LoVo (cell line): ENCODE measurements around the gene DGKE.

Experiments used
- DNase-seq: peaks from one replicate; pipeline ENCODE4 v3.0.0-alpha.2; 2016; ENCODE audit warnings: low spot score

DGKE gene

DNA sequence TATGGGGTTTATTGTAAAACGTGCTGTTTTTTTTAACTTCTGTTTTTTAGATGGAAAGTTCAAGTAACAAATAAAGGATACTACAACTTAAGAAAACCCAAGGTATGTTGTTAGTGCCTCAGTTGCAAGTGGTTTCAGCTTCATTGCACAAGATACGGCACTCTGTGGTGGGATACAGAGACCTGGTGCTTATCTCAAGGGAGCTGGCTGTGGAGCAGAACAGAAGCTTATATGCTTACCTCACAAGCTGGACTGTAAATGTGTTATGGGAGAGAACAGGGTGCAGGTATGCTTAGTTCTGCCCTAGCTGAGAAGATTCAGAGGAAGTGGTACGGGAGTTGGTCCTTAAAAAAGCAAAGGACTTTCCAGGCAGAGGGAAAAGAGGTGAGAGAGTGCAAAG, 15.2 kb downstream of the DGKE start:
- DNase-seq, result no peak

DNA sequence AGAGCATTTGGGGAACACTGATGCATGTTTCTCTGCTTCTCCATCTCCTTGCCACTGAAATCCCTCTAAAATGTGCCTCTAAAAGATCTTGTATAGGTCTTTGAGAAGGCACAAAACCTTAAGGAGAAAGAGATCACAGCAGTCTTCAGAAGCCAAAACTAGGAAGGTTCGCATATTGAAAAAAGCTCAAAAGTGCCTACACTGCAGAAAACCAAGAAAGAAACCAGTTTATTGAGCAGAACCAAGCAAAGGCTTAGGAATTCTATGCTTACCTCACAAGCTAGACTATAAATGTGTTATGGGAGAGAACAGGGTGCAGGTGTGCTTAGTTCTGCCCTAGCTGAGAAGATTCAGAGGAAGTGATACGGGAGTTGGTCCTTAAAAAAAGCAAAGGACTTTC, 16.6 kb downstream of the DGKE start:
- DNase-seq, result no peak

DNA sequence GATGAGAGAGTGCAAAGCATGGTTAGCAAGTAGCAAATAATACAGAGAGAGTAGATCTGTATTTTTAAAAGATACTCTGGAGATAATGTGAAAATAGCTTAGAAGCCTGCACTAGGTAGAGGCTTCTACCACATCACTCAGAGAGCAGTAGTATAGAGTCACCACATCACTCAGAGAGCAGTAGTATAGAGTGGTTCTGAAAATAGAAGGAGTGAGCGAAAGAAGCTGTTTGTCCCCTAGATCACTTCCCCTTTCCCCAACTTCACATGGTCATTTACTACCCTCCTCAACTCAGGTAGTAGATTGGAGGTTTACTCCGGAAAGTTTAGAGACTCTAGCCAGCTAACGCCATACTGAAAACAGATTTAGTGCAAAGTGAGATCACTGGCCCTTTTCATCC, 17.1 kb downstream of the DGKE start:
- no peak for DNase-seq

DNA sequence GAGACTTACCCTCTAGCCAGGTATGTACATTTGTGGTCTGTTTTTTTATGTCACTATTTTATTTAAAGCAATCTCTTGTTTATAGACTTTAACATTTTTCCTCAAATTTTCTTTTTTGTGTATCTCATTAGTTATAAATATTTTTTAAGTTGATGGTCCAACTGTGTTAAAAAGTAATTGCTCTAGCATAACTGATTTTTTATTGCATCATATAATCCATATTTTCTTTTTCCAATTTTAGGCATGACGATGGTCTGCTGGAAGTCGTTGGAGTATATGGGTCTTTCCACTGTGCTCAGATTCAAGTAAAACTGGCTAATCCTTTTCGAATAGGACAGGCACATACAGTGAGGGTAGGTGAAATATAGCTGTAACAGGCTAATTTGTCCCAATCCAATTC, 27.9 kb downstream of the DGKE start:
- DNase-seq, result no peak

DNA sequence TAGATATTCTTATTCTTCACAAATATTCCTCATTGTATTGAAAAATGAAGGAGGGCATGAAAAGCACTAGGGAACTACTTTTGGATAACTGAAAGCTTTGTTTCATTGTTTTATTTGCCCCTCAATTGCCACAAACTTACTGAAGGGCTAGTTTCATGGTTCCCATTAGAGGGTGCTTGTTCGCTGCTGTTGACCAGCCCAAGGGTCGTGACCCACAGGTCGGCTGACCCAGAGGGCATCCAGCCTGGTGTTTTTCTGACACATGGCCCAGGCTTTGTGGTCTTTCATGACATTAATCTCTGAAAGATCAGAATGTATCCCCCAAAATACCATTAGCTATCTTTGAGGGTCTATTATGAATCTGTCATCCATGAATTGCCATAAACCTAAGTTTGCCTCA, 30.0 kb downstream of the DGKE start:
- DNase-seq, result no peak

DNA sequence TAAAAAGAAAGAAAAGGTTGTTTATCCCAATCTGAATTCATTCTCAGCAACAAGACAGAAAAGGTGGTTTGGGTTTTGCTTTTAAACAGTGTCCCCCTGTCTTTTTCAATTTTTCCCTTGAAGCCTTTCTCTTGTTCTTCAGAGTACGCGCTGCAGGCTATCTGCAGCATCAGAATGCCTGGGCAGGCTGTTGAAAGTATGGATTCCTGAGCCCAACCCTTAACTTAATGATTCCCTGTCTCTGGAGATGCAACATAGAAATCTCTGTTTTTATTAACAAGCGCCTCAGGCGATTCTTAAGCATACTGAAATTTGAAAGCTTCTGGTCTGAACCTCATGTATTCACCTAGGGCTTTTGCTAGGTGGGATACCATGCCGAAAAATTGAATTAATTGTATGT, 32.1 kb downstream of the DGKE start:
- DNase-seq, result no peak

DNA sequence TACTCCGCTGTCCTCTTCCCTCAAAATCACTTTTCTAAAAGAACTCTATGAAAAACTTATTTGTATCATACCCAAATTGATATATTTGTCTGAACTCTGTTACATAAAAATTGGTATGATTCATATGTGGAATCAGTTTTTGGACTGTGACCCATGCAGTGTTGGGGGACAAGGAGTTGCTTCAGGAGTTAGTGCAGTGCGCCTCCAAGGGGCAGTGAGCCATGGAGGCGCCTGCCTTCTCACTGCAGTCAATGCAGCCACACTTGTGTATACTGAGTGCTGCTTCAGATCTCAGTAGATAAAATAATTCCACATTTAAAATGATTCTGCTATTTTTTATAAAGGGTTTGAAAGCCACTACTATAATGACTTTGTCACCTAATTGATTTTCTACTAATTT, 32.5 kb downstream of the DGKE start:
- DNase-seq, result no peak

DNA sequence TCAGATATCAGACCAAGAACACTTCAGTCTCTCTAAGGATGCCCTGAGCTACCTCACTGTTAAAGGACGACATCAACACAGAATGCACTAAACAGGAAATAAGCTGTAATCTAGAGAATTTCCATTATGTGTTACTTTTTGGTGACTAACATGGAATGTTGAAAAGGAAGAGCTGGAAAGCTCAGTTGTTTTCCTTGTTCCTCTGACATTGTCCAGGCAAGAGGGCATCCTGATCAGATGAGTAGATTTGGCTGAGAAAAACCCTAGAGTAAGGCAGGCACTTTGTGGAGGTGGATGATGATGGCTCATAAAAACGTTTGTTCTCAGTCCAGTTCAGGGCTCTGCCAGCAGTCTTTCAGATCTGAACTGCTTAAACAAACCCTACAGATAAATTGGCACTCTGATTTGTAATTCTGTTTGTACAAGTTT, 34.0 kb downstream of the DGKE start:
- no peak for DNase-seq

DNA sequence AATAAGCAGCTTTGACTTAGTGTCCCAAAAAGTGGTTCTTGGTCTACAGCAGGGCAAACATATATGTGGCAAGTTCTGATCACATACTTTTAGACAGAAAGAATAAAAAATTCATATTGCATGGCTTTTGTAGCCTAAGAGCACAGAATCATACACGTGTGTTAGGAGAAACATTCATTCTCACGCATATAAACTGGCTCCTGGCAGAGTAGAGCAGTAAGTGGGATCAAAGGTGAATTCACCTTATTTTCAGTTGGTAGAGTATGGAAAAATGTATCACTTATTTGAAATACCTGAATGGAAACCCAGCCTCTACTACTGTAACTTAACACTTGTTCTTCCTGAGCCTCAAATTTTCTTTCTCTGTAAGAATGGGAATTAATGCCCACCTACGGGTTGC, 34.8 kb downstream of the DGKE start:
- no peak for DNase-seq

DNA sequence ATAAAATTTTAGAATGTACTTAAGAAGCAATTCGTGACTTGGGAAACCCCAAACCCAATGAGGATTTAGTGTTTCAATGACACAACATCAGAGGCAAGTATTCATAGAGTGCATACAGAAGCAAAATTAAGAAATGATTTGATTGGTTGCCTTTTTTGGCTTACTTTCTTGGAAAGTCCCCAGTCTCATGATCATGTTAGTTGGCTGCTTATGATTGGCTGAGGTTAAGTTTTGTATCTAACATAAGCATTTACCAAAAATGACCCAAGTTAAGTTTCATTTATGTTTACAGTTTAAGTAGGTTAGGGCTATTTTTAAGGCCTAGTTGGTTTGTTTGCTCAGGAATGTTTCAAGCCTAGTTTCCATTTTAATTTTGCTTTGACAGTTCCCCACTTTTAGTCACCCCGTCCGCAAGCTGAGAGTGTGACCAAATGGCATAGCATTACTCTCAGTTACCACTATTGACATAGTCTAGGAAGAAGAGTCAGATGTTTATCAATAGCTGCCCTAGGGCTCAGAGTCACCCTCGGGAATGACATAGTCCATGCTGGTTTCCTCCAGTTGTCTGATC, 36.2 kb downstream of the DGKE start:
- no peak for DNase-seq

DNA sequence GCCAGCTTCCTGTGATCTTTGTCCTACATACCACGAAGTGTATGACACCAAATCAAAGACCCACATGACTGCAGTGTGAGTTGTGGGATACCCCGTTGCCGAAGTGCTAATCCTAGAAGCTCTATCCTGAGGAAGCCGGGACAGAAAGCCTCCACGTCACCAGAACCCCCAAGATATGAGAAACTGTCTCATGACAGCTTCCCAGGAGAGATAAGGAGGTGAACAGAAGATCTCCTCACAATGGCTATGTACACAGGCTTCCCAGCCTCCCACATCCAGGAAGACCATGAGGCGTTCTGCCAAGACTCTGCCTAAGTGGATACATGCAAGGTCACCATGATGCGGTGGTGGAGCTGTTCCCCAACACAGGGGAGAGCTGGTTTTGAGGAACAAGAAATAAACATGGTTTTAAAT, 42.8 kb downstream of the DGKE start:
- DNase-seq, result no peak

DNA sequence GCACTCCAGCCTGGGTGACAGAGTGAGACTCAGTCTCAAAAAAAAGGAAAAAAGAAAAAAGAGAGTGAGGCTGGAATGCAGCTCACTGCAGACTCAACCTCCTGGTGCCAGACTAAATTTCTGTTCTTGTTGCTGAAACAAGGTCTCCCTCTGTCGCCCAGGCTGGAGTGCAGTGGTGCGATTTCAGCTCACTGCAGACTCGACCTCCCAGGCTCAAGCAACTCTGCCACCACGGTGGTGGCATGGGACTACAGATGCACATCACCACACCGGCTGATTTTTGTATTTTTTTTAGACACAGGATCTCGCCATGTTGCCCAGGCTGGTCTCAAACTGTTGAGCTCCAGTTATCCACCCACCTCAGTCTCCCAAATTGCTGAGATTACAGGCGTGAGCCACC, 45.3 kb downstream of the DGKE start:
- DNase-seq, result no peak

DNA sequence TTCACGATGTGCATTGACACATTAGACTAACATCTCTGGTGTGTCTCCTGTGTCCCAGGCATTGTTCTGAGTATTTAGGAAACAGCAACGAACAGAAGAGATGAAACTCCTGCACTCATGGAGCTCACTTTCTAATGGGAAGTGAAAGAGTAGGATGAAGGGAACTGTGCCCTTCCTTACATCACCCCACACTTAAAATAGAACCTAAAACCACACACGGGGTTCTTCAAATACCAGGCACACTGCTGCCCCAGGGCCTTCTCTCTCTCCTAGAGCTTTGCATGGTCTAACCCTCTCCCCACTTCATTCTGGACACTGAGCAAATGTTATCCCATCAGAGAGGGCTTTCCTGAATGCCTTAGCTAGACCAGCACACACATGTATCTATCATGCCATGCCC, 46.2 kb downstream of the DGKE start:
- no peak for DNase-seq

DNA sequence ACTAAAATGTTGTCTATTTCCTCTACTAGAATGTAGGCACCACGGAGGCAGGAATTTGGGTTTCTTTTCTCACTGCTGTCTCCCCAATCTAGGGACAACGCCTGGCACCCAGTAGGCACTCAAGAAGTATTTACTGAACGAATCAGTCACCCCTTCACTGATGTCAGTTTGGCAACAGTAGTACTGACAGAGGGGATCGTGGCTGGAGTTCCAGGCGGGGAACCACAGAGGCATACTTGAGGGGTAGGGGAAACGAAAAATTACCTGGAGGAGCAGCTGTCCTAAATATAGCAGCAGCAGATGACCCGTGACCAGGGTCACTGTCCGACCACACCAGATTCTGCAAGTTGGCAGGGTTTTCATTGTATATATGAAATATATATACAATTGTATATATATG, 46.6 kb downstream of the DGKE start:
- DNase-seq, result no peak

DNA sequence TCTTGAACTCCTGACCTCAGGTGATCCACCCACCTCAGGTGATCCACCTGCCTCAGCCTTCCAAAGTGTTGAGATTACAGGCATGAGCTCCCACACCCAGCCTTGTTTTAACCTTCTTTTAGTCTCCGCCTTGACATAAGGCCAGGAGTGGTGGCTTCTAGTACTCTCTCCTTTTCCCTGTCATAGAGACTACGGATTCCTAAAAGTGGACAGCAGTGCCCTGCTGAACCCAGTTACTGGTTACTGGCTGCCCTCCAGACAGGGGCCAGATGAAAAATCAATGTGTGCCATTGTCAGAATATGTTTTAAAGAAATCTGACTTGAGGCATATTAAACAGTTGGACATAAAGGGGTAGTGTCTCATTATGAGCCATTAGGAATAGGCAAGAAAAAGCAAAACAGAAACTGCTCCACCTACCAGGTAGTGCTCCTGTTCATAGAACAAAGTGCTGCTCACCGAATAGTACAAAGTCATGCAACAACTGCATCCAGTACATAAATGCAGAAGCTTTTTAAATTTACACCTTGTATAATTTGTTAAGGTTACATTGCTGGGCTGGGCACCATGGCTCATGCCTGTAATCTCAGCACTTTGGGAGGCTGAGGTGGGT, 47.8 kb downstream of the DGKE start:
- no peak for DNase-seq

DNA sequence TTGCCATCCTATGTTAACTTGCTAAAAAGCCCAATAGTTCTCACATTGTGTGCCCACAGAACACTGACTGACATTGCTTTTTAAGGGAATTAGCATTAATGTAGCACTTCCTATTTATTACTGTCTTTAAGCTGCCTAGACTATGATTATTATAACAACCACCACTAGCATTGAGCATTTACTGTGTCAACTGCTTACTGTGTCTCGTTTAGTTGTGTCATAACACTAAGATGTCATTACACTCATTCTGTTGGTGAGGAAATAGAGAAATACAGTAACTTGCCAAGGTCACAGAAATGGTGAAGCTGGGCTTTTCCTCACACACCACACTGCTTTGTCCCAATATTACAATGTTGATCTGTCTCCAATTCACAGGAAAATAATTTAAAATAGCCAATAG, 49.7 kb downstream of the DGKE start:
- DNase-seq, result no peak

DNA sequence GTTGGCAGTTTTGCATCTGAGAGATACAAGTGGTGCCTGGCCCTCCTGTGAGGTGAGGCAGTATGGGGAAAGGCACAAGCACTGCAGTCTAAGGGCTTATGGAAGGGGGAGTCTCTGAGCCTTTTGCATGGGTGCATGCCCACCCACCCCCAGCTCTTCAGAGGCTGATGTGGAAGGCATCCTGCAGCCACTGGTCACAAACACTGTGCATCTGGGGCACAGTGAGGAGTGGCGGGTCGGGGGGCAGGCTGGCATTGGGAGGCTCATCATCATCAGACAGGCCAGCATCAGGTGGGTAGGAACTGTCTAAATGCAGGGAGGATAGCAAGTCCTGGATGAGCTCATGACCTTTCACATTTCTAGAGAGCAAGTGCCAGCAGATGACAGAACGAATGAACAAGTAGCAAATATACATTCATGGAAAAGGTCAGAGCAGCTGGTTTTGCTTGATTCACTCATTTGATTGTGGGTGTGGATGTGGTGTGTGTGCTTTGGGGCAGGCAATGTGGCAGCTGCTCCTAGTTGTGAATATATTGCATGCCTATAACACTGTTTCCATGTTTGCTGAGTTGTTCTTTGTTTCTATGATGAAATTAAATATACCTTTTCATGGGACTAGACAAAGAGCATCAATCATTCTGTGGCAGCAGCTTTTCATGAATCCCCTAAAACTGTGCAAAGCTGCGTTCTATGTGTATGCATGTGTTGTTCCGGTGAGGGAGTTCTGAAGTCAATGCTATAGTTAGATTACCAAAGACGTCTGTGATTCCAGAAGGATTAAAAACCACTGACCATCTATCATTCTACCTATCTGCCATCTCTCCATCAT, 50.7 kb downstream of the DGKE start:
- no peak for DNase-seq

DNA sequence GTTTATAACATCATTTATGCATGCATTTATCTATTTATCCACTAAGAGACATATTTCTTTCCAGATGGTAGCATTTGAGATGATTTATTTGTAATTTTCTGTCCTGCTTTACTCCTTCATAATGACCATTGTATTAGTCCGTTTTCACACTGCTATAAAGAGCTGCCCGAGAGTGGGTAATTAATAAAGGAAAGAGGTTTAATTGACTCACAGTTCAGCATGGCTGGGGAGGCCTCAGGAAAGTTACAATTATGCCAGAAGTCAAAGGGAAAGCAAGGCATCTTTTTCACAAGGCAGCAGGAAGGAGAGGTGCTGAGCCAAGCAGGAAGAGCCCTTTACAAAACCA, 51.3 kb downstream of the DGKE start:
- no peak for DNase-seq

DNA sequence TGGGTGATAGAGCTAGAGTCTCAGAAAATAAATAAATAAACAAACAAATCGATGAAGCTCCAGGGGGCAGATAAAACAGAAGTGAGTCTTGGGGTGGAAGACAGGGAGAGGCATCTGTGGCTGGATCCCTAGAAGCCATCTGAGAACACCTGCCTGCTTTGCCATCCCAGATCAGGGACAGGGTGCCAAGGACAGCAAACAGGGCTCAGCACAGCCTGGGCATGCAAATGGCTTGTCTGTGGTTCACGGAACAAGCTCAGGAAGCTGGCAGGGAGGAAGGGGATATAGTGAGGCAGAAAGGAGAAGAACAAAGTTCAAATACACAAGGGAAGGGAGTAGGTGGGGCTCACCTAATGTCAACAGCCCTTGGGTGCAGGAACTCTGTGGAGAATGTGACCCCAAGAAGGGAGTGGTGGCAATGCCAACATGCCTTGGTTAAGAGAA, 52.4 kb downstream of the DGKE start:
- DNase-seq, result peak; percentile 72

DNA sequence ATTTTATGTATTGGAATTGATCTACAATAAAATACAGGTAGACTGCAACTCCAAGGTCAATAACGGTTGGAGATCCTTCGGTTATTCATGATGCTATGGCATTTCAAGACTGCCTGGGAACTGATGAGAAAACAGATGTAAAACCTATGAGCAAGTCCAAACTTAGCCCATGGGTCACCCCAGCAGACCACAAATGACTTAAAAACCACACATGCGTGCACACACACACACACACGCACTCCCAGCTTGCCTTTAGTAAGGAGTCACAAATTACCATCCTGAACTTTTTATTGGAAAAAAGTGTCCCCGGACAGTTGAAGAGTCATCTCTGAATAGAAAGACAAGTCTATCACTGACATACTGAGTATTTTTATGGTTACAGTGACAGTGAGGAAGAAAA, 53.2 kb downstream of the DGKE start:
- DNase-seq, result no peak

DNA sequence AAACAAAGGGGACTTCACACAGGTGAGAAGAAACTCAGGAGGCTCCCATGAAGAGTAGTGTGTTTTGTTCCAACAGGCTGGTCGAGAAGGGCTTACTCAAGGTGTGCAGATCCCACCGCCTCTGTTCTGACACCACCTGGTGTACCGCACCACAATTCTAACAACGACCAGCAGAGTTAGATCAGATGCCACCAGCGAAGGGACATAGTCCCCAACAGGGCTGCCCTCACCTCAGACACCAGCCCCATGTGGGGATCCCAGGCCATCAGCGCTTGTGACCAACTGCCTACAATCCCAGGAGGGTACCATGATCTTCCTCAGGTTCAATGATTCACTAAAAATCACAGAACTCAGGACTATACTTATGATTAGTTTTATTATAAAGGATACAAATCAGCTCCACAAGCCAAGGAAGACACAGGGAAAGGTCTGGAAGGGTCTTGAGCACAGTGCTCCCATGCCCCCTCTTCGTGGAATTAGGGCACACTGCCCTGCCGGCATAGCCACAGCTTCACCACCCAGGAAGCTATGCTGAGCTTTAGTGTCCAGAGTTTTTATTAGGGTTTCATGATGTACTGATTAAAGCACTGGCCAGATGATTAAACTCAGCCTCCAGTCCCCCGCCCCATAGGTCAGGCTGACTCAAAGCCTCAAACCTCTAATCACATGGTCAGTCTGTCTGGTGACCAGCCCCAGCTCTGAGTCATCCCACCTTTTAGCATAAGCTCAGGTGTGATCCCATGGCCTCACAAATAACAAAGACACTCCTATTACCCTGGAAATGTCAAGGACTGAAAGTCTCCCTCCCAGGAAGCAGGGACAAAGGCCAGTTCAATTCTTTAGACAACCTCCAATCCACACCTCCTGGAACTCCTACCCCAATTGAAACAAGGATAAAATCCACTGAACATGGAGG, 53.9 kb downstream of the DGKE start:
- peak; percentile 83 for DNase-seq

DNA sequence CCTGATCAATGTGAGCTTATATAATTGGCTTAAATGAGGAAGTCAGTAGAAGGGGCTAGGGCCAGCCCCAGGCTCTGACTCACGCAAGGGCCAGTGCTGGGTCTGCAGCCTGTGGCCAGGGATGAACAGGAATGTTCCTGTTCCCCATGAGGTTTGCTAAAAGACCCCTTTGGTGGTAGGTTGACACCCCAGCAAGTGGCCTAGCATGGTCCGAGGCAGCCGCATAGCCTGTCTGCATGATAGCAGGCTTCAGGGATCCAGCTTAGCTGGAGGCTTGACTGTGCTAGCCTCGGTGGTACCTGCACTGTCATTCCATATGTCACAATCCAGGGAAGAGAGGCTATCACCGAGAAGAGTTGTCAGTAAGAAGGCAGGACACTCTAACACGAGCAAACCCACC, 56.4 kb downstream of the DGKE start:
- DNase-seq, result no peak
